Kidney (tissue), 14 donors: Measurements from ENCODE around the gene ARHGAP8. TPM values are rescaled to one million over a fixed set of nuclear protein-coding genes. Genes with fewer than 3 reads are reported as not detected.

Source experiments
- DNase-seq, 5 donors: peaks; one replicate each; pipeline ENCODE4 v3.0.0-alpha.2; 2013 to 2020
- FAIRE-seq: peaks from 2 replicates; lab custom pipeline; 2012; peaks lifted over from hg19 to GRCh38; lab: Jason Lieb, UNC
- H3K27ac ChIP-seq, 2 donors: one replicate each; pipeline ENCODE4 v1.7.0; 2013; ENCODE audit warnings: low read depth in 2 of 2, low read length in 2 of 2, inconsistent platforms in 1 of 2
- H3K27me3 ChIP-seq: one replicate; pipeline ENCODE4 v1.7.1; 2013; ENCODE audit warnings: low read length, inconsistent platforms; ENCODE audit not compliant: control insufficient read depth, insufficient read depth
- H3K36me3 ChIP-seq, 3 donors: one replicate each; pipeline versions ENCODE4 v1.7.0 to v1.7.1; 2013; ENCODE audit warnings: low read length in 3 of 3, control low read depth in 1 of 3, inconsistent platforms in 1 of 3; ENCODE audit not compliant: insufficient read depth in 3 of 3, control insufficient read depth in 2 of 3
- H3K4me1 ChIP-seq, 3 donors: one replicate each; pipeline versions ENCODE4 v1.7.0 to v1.7.1; 2013; ENCODE audit warnings: low read length in 3 of 3, inconsistent platforms in 1 of 3, low read depth in 1 of 3; ENCODE audit not compliant: control insufficient read depth in 2 of 3, insufficient read depth in 2 of 3
- H3K4me3 ChIP-seq, 3 donors: one replicate each; pipeline versions ENCODE4 v1.7.0 to v1.8.1; 2013; ENCODE audit warnings: low read length in 3 of 3, control low read depth in 1 of 3, inconsistent platforms in 1 of 3
- H3K9ac ChIP-seq, 3 donors: one replicate each; pipeline versions ENCODE4 v1.7.0 to v1.7.1; 2013; ENCODE audit warnings: low read length in 3 of 3, control low read depth in 1 of 3, inconsistent platforms in 1 of 3
- H3K9me3 ChIP-seq, 3 donors: one replicate each; pipeline versions ENCODE4 v1.7.0 to v1.7.1; 2013; ENCODE audit warnings: low read length in 3 of 3, control low read depth in 1 of 3, inconsistent platforms in 1 of 3; ENCODE audit not compliant: control insufficient read depth in 2 of 3, insufficient read depth in 1 of 3
- CTCF ChIP-seq: IDR thresholded peaks from 3 replicates; pipeline ENCODE4 v1.5.1; 2012; ENCODE audit warnings: mild to moderate bottlenecking, moderate library complexity, borderline replicate concordance; ENCODE audit not compliant: insufficient read depth; ENCODE audit errors: extremely low read depth
- intact Hi-C: fragments of 100-400 bp; cut with DNase I; formaldehyde crosslinking; loops from one replicate; pipeline ENCODE4 v1.11.1; 2022
- polyA plus RNA-seq: library from polyadenylated mRNA; stranded (reverse); fragments of 350-450 nt; fragmentation: Illumina TruSeq; extraction: RNeasy Lipid Tissue Mini Kit (QIAGEN cat#74804); gene quantifications from one replicate; pipeline ENCODE4 v1.2.3, GENCODE V29; 2014; ENCODE audit warnings: low read depth, low replicate concordance; ENCODE audit not compliant: insufficient read depth
- total RNA-seq: library from RNA; stranded (reverse); fragmentation: NEBNext Ultra II Directional; extraction: Animal tissue kit (Norgen Biotek cat#: 25700); gene quantifications from one replicate; pipeline ENCODE4 v1.2.1, GENCODE V29; 2021
- donor health status: control.
- donor health status: control.
- donor health status: control.
- donor health status: control.
- donor health status: control.
- donor health status: DM: yes; HTN: yes; CAD: no.
- donor health status: Normal renal cell carcinoma (clear cell type).

The ARHGAP8 gene
- total and polyA plus RNA-seq, 2 donors from 2014 or later, result 30.2 to 35.7 TPM

DNA sequence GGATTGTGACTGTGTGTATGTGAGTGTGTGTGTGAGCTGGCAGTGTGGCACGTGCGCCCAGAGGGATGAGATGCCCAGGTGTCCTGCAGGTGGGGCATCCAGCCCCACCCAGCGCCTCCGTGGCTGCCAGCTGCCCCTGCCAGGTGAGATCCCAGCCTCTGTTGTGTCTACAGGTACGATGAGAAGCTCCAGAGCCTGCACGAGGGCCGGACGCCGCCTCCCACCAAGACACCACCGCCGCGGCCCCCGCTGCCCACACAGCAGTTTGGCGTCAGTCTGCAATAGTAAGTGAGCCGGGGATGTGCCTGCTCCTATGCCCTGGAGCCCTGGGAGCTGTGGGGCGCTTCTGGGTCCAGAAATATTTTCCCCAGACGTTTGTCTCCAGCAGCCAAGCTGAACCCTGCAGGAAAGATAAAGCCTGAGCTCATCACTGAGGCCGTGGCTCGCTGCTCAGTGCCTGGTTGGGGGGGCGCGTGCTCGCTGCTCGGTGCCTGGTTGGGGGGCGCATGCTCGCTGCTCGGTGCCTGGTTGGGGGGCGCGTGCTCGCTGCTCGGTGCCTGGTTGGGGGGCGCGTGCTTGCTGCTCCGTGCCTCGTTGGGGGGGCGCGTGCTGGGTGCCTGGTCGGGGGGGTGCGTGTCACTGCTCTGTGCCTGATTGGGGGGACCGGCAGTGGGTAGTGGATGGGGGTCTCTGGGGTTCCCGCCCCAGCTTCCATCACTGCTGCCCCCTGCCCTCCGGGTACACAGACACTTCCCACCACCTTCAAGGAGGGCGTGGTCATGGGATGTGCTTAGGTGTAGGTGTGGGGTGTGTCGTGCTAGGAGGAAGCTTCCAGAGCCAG is 73.2 kb downstream of the ARHGAP8 start:
- FAIRE-seq (no peak), DNase-seq (peak in 1 of 5 donors; percentile 61)
- H3K4me3 ChIP-seq, result no peak overlapping the region
- H3K9me3 ChIP-seq, result no peaks in the 10 kb centered on the region
- no peak for TF ChIP-seq CTCF
- intact Hi-C loops, result no loop called here
- H3K9ac ChIP-seq, result no peak overlapping the region
- H3K4me1 ChIP-seq, result no peaks in the 10 kb centered on the region
- H3K36me3 ChIP-seq, result peaks cover 0 to 18% (median 0%) of the 10 kb centered on the region in 3 donors
- H3K27ac ChIP-seq, result no peak overlapping the region
- H3K27me3 ChIP-seq, result no peaks in the 10 kb centered on the region

GRCh38 chr22:44827666-44828190 is 75.4 kb downstream of the ARHGAP8 start:
- no peak for FAIRE-seq
- no peak overlapping the region for H3K9ac ChIP-seq
- TF ChIP-seq CTCF, result no peak
- H3K36me3 ChIP-seq, result peaks cover 0 to 10% (median 0%) of the 10 kb centered on the region in 3 donors
- no peaks in the 10 kb centered on the region for H3K4me1 ChIP-seq
- H3K27ac ChIP-seq, result no peak overlapping the region
- H3K9me3 ChIP-seq, result peaks cover 0 to 4% (median 0%) of the 10 kb centered on the region in 3 donors
- peak in 1 of 5 donors; percentile 54 for DNase-seq
- no peak overlapping the region for H3K4me3 ChIP-seq
- H3K27me3 ChIP-seq, result no peaks in the 10 kb centered on the region
- intact Hi-C loops, result no loop called here

DNA sequence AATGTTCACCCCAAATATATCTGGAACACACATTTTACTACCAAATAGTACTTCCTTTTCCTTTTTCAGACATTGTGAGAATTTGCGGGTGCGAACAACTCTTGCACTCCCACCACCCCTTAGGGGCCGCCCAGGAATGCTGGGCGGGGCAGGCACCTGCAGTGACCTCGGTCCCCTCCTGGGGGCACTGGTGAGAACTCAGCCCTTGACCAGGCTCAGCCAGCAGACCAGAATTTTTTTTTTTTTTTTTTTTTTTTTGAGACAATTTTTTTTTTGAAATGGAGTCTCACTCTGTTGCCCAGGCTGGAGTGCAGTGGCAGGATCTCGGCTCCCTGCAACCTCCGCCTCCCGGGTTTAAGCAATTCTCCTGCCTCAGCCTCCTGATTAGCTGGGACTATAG is 75.8 kb downstream of the ARHGAP8 start:
- no peak overlapping the region for H3K27ac ChIP-seq
- TF ChIP-seq CTCF, result no peak
- no peak for DNase-seq

More for the DNA sequence above, 75.8 kb downstream of the ARHGAP8 start:
- Histone ChIP-seq H3K27me3 (no peaks in the 10 kb centered on the region), H3K9me3 (peaks cover 0 to 4% (median 0%) of the 10 kb centered on the region in 3 donors), H3K36me3 (peaks cover 0 to 8% (median 0%) of the 10 kb centered on the region in 3 donors), H3K4me3 (no peak overlapping the region), H3K4me1 (no peaks in the 10 kb centered on the region), H3K9ac (no peak overlapping the region)
- intact Hi-C loops, result no loop called here
- no peak for FAIRE-seq
